Measurements from ENCODE around the gene PDE8B. TPM values are rescaled to one million over a fixed set of nuclear protein-coding genes. Genes with fewer than 3 reads are reported as not detected.

PDE8B gene
- total RNA-seq, 1 donor: 6.0 TPM

- no peak overlapping the region for H3K4me3 ChIP-seq (ENCODE audit: low read depth, low read length)
- TF ChIP-seq CTCF (IDR thresholded peaks at IDR 0.05; ENCODE audit: insufficient read depth, low read depth, low read length): no peak
- no peak for DNase-seq (ENCODE audit: low read depth)
These were observed 71.5 kb downstream of the PDE8B start for GRCh38 chr5:77281969-77282336.

DNA sequence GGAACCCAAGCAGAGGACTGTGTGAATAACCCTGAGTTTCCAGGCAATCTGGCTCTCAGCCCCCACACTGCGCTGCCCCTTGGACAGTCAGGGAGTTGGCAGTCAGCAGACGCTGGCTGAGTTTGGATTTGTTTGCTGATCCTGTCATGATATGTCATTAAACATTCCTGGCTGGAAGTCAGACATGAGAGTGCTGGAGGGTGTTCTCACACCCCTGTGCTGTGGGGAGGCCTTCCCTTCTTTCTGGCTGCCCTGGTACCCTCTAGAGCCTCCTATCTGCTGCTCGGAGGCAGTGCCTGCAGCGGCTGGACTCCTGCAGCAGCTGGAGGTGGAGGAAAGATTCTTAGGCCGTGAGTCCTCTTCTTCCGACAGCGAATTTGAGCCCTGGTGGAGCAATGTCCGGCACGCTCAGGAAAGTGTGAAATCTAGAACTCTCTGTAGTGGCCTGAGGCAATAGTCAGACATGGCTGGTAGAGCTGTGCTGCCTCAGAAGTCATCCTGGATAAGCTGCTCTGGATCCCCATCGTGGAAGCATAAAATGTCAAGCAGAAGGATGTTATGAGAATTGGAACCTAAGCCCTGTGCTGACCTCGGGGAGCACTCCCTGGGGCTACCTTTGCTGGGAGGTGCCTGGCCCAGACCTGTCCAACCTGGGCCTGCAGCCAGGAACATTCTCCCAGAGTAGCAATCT lies 72.0 kb downstream of the PDE8B start:
- no peak overlapping the region for H3K4me3 ChIP-seq (ENCODE audit: low read depth, low read length)
- TF ChIP-seq CTCF (IDR thresholded peaks at IDR 0.05; ENCODE audit: insufficient read depth, low read depth, low read length): peak; percentile 38
- DNase-seq (ENCODE audit: low read depth): peak; percentile 71

DNA sequence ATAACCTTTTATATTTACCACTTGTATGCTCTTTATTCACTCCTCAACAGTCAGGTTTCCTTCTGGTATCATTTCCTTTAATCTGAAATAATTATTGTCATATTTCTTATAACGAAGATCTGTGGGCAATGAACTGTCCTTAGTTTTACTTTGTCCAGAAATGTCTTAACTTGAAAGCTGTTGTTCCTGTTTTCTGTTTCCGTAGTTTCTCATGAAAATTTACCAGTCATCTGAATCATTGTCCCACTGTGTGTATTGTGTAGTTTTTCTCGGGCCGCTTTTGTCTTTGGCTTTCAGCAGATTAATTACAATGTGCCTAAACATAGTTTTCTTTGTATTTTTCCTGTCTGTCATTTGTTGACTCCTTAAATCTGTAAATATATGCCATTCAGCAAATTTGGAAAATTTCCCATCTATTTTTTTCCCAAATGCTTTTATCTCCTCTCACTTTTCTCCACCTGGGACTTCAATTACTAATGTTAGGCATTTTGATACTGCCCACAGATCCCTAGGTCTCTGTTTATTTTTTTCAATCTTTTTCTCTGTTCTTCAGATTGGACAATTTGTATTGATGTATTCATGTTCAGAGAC lies 74.9 kb downstream of the PDE8B start:
- H3K4me3 ChIP-seq (ENCODE audit: low read depth, low read length): no peak overlapping the region
- no peak for TF ChIP-seq CTCF (IDR thresholded peaks at IDR 0.05; ENCODE audit: insufficient read depth, low read depth, low read length)
- no peak for DNase-seq (ENCODE audit: low read depth)

- peak; percentile 48 for DNase-seq (ENCODE audit: low read depth)
- H3K4me3 ChIP-seq (ENCODE audit: low read depth, low read length): no peak overlapping the region
- TF ChIP-seq CTCF (IDR thresholded peaks at IDR 0.05; ENCODE audit: insufficient read depth, low read depth, low read length): no peak
These were observed 81.7 kb downstream of the PDE8B start for GRCh38 chr5:77292026-77292757.

GRCh38 chr5:77294185-77294584 lies 83.7 kb downstream of the PDE8B start:
- no peak overlapping the region for H3K4me3 ChIP-seq (ENCODE audit: low read depth, low read length)
- peak; percentile 27 for DNase-seq (ENCODE audit: low read depth)
- no peak for TF ChIP-seq CTCF (IDR thresholded peaks at IDR 0.05; ENCODE audit: insufficient read depth, low read depth, low read length)

DNA sequence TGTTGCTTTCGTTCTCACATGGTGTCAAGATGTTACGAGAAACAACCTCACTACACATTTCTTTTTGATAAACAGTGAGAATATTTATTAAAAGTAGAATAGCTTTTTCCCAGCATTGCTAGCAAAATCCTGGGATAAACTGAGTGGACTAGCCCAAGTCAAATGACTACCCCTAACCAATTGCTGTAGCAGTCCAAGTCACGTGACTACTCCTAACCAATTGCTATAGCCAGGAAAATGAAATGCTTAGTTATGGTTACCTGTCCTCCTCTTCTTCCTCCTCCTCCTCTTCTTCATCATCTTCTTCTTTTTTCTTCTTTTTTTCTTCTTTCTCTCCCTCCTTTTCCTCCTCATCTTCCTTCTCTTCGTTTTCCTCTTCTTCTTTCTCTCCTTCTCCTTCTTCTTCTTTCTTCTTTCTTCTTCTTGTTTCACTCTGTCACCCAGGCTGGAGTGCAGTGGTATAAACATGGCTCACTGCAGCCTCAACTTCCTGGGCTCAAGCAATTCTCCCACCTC lies 85.4 kb downstream of the PDE8B start:
- TF ChIP-seq CTCF (IDR thresholded peaks at IDR 0.05; ENCODE audit: insufficient read depth, low read depth, low read length): no peak
- no peak for DNase-seq (ENCODE audit: low read depth)
- H3K4me3 ChIP-seq (ENCODE audit: low read depth, low read length): no peak overlapping the region
